OCI-LY1 (cell line): Measurements from ENCODE around the gene OR2V2.
"Not testable (repeated sequence)": the region's sequence is repeated elsewhere in the genome, so short reads cannot be mapped to it uniquely, and the experiment has no call there.

Source experiments
- H2AFZ ChIP-seq: fragments of 200-600 bp; sonication (generic), shearing (Covaris generic); 2 replicates; pipeline ENCODE4 v1.6.0; 2014; ENCODE audit warnings: antibody characterized with exemption, mild to moderate bottlenecking, low read length
- H3F3A ChIP-seq: fragments of 200-600 bp; sonication (generic), shearing (Covaris generic); 2 replicates; pipeline ENCODE4 v1.6.0; 2014; ENCODE audit warnings: mild to moderate bottlenecking, antibody characterized with exemption, low read length, moderate library complexity; ENCODE audit not compliant: insufficient read depth
- H3K27ac ChIP-seq: fragments of 200-600 bp; sonication (generic); 2 replicates; pipeline ENCODE4 v1.5.1; 2014; ENCODE audit warnings: low read length, mixed run types, mild to moderate bottlenecking, low read depth; ENCODE audit not compliant: poor library complexity, severe bottlenecking
- H3K27me3 ChIP-seq: fragments of 200-600 bp; sonication (generic); 2 replicates; pipeline ENCODE4 v1.6.0; 2014; ENCODE audit warnings: antibody characterized with exemption, mild to moderate bottlenecking, low read length, moderate library complexity; ENCODE audit not compliant: insufficient read depth
- H3K36me3 ChIP-seq: fragments of 200-600 bp; sonication (generic); 2 replicates; pipeline ENCODE4 v1.6.1; 2014; ENCODE audit warnings: mild to moderate bottlenecking, antibody characterized with exemption, low read length, moderate library complexity, mixed read lengths; ENCODE audit not compliant: insufficient read depth
- H3K4me1 ChIP-seq: fragments of 200-600 bp; sonication (generic); 2 replicates; pipeline ENCODE4 v1.5.1; 2014; ENCODE audit warnings: mild to moderate bottlenecking, low read length, moderate library complexity; ENCODE audit not compliant: insufficient read depth, severe bottlenecking
- H3K4me2 ChIP-seq: fragments of 200-600 bp; sonication (generic), shearing (Covaris generic); 2 replicates; pipeline ENCODE4 v1.6.1; 2014; ENCODE audit warnings: low read length
- H3K4me3 ChIP-seq: fragments of 200-600 bp; sonication (generic); 2 replicates; pipeline ENCODE4 v1.5.1; 2014; ENCODE audit warnings: low read length, low read depth, mild to moderate bottlenecking, mixed read lengths; ENCODE audit not compliant: poor library complexity, severe bottlenecking
- H3K79me2 ChIP-seq: fragments of 200-600 bp; shearing (Covaris generic); 2 replicates; pipeline ENCODE4 v1.6.1; 2016; ENCODE audit warnings: mixed run types, low read length, mixed read lengths; ENCODE audit not compliant: insufficient read depth
- H3K9ac ChIP-seq: fragments of 200-600 bp; sonication (generic), shearing (Covaris generic); 2 replicates; pipeline ENCODE4 v1.6.1; 2014; ENCODE audit warnings: mild to moderate bottlenecking, low read length, mixed read lengths
- H3K9me2 ChIP-seq: fragments of 200-600 bp; sonication (generic), shearing (Covaris generic); 2 replicates; pipeline ENCODE4 v1.6.1; 2014; ENCODE audit warnings: low read depth, mild to moderate bottlenecking, low read length, mixed read lengths
- H3K9me3 ChIP-seq: fragments of 200-600 bp; shearing (Covaris generic); 2 replicates; pipeline ENCODE4 v1.6.1; 2014; ENCODE audit warnings: low read length, mixed read lengths
- H4K20me1 ChIP-seq: fragments of 200-600 bp; sonication (generic), shearing (Covaris generic); 2 replicates; pipeline ENCODE4 v1.6.0; 2016; ENCODE audit warnings: mild to moderate bottlenecking, low read length; ENCODE audit not compliant: insufficient read depth
- CTCF ChIP-seq: fragments of 200-600 bp; sonication (generic), shearing (Covaris generic); IDR thresholded peaks from 2 replicates; pipeline ENCODE4 v1.5.1; 2017; ENCODE audit warnings: mild to moderate bottlenecking, antibody characterized with exemption, low read length, moderate library complexity, mixed read lengths
- EZH2 ChIP-seq: fragments of 200-600 bp; sonication (generic), shearing (Covaris generic); IDR thresholded peaks from 2 replicates; pipeline ENCODE4 v1.8.0; 2017; ENCODE audit warnings: borderline replicate concordance, mixed run types, mild to moderate bottlenecking, antibody characterized with exemption, low read length, moderate library complexity, mixed read lengths

Gene OR2V2

DNA sequence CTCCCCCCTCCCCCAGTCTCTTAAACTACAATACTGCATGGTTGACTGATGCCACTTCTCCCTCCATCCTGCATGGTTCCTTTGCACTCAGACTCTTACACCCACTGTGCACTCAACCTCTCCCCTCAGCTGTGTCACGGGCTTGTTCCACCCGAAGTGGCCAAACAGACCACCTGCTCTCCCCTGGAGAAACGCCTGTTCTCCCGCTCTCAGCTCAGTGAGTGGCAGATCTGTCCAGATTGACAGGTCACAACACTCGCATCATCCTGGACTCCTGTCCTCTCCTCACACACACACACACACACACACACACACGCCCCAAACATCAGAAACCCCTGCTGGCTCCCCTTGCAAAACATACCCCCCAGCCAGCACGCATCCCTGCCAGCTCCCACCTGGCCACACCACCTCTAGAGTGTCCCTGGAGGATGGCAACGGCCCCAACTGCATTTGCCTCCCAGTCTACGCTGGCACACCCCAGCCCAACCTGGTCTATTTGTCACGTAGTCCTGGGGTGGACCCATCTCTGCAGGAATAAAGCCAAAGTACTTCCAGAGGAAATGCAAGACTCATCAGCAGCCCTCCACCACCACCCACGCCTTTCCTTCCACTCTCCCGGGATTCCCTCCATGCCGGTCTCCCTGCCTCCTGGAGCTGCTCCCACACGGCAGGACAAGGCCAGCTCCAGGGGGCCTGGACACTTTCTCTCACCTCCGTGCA lies 19.3 kb upstream of the OR2V2 start:
- no peaks in the 10 kb centered on the region for H3K9me2 ChIP-seq

DNA sequence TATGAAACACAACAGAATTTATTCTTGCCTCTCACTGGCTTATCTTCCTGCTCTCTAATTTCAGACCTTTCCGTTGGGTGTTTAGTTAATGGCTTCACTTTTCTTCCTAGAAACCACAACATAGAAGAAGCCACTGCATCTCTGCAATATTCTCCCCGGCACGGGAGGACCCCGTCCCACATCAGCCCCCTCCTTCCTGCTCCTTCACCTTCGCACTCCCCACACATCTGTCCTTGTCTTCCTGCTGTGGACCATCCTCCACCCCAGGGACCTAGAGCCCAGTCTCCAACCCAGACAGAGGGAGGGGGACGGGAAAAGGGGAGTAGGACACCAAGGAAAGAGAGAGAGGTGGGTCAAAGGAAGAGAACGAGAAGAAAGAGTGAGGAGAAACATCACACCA lies 17.8 kb upstream of the OR2V2 start:
- Histone ChIP-seq H3K9me2 (no peaks in the 10 kb centered on the region), H3K9ac (no peak overlapping the region), H4K20me1 (no peaks in the 10 kb centered on the region), H3K4me1 (no peaks in the 10 kb centered on the region), H3K36me3 (no peaks in the 10 kb centered on the region), H3K4me2 (no peak overlapping the region), H3K27ac (no peak overlapping the region), H3K79me2 (no peaks in the 10 kb centered on the region), H3K9me3 (no peaks in the 10 kb centered on the region), H3K27me3 (no peaks in the 10 kb centered on the region; the same call in 1 of the 2 replicates), H3K4me3 (no peak overlapping the region), H3F3A (no peaks in the 10 kb centered on the region), H2AFZ (no peak overlapping the region)
- TF ChIP-seq EZH2 (no peak), CTCF (no peak)

More for the DNA sequence above, 19.3 kb upstream of the OR2V2 start:
- Histone ChIP-seq H3K9me3 (no peaks in the 10 kb centered on the region), H2AFZ (no peak overlapping the region), H3K4me2 (no peak overlapping the region), H3K4me3 (no peak overlapping the region), H3K36me3 (no peaks in the 10 kb centered on the region), H3K9ac (no peak overlapping the region), H3F3A (no peaks in the 10 kb centered on the region), H3K79me2 (no peaks in the 10 kb centered on the region), H3K4me1 (no peaks in the 10 kb centered on the region), H4K20me1 (no peaks in the 10 kb centered on the region), H3K27ac (no peak overlapping the region), H3K27me3 (no peaks in the 10 kb centered on the region; the same call in 1 of the 2 replicates)
- TF ChIP-seq EZH2 (no peak), CTCF (no peak)

DNA sequence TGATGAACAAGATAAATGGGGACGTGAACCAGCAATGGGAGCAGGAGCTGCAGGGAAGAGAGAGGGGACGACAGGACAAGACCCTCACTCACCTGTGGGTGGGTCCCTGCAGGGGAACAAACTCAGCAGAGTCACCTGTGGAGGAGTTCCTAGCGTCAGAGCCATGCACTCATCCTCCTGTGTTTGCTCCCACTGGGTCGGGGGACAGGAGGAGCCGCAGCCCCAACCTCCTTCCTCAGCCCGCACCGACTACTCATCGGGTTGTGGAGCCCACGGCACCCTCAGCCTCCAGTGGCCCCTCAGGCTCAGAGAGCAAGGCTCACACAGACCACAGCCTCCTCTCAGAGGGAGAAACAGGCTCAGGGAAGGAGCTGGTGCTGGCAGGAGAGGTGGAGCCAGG lies 17.3 kb upstream of the OR2V2 start:
- not testable (repeated sequence) for H3K27me3 ChIP-seq, H3K9ac ChIP-seq, H3K27ac ChIP-seq, H3K79me2 ChIP-seq, H3K4me2 ChIP-seq, H3K4me1 ChIP-seq, H4K20me1 ChIP-seq, H3K9me3 ChIP-seq, H3F3A ChIP-seq, H3K4me3 ChIP-seq, H3K36me3 ChIP-seq, H2AFZ ChIP-seq, H3K9me2 ChIP-seq

DNA sequence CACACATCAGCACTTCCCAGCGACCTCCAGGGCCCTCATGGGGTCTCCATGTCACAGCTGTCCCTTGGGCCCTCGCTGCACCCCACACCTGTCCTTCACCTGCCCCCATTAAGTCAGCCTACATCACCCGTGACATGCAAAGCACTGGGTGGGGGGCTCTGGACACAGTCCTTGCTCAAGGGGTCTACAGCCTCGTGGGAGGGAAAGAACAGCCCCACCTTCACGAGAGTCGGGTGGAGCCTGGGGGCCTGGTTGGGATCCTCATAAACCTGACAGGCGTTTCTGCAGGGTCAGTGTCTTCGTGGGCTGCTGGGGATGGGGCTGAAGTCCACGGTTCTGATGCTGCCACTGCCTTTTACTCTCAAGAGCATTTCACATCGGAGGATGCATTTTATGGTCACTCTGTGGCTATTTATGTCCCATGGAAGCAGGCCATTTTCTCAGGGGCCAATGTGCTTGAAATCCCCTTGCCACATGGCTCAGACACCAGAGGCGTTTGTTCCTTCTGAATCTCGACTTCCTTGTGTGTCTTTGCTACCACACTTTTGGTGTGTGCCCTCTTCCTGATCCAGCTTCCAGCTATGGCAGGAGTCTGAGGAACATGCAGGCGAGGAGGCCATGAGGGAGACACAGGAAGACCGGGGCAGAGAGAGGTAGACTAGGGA lies 16.4 kb upstream of the OR2V2 start, which contains the start of gene OR2V1:
Gene OR2V1, minus strand, starts transcription at position 338 of the 665 bp plus-strand sequence. CDS start 5,865 bp downstream, outside the sequence.
- Histone ChIP-seq H3K36me3 (no peaks in the 10 kb centered on the region), H3K27me3 (no peaks in the 10 kb centered on the region; the same call in 1 of the 2 replicates), H3K9ac (no peak within 1 kb of the TSS), H3K79me2 (no peaks in the 10 kb centered on the region), H3K4me2 (no peak within 1 kb of the TSS), H3K4me3 (no peak within 1 kb of the TSS), H3K4me1 (no peaks in the 10 kb centered on the region), H3F3A (no peaks in the 10 kb centered on the region), H4K20me1 (no peaks in the 10 kb centered on the region), H3K9me3 (no peaks in the 10 kb centered on the region), H3K9me2 (no peaks in the 10 kb centered on the region), H3K27ac (no peak within 1 kb of the TSS), H2AFZ (no peak within 1 kb of the TSS)
- no peak for TF ChIP-seq CTCF
- no peak for TF ChIP-seq EZH2
